HFF-Myc (cell line): Measurements from ENCODE around the gene FGFRL1.
"Not testable (repeated sequence)": the region's sequence is repeated elsewhere in the genome, so short reads cannot be mapped to it uniquely, and the experiment has no call there.

Experiments
- DNase-seq: peaks from one replicate; pipeline ENCODE4 v3.0.0-alpha.2; 2011; ENCODE audit warnings: low read depth; ENCODE audit errors: extremely low read depth
- H3K4me3 ChIP-seq: replicated peaks from 2 replicates; pipeline ENCODE4 v1.5.1; 2011; ENCODE audit warnings: low read depth, mild to moderate bottlenecking, control low read depth, low read length
- CTCF ChIP-seq: IDR thresholded peaks from 2 replicates; pipeline ENCODE4 v1.5.1; 2012; ENCODE audit warnings: mild to moderate bottlenecking, low read depth, low read length, control low read depth; ENCODE audit errors: missing control alignments

The FGFRL1 gene

GRCh38 chr4:970854-971520, 40.4 kb upstream of the FGFRL1 start:
- DNase-seq = no peak
- no peak overlapping the region for H3K4me3 ChIP-seq
- no peak for TF ChIP-seq CTCF

- peak overlapping the region; percentile 68 for H3K4me3 ChIP-seq
- no peak for TF ChIP-seq CTCF
- DNase-seq = no peak
Observed at GRCh38 chr4:971666-972500, 39.5 kb upstream of the FGFRL1 start.

- TF ChIP-seq CTCF = no peak
- DNase-seq = no peak
- H3K4me3 ChIP-seq = peak overlapping the region; percentile 68
Observed at GRCh38 chr4:972651-973424, 38.6 kb upstream of the FGFRL1 start.

- no peak for TF ChIP-seq CTCF
- DNase-seq = no peak
- H3K4me3 ChIP-seq = peak within 1 kb of the TSS; percentile 68
Observed at GRCh38 chr4:973431-974397, 37.7 kb upstream of the FGFRL1 start, which contains the start of gene DGKQ. DGKQ (minus strand) TSS chr4:973569; CDS start chr4:973482, 87 bp downstream.

- TF ChIP-seq CTCF = no peak
- no peak overlapping the region for H3K4me3 ChIP-seq
- DNase-seq = no peak
Observed at GRCh38 chr4:974668-975067, 36.8 kb upstream of the FGFRL1 start.

- not testable (repeated sequence) for DNase-seq, H3K4me3 ChIP-seq
Observed at GRCh38 chr4:976016-976415, 35.4 kb upstream of the FGFRL1 start.
